Mesothelial cell of epicardium (in vitro differentiated cells): ENCODE measurements around the gene PTGES. TPM values are rescaled to one million over a fixed set of nuclear protein-coding genes. Genes with fewer than 3 reads are reported as not detected.

ENCODE experiments used
- DNase-seq, 2 experiments: peaks; one replicate each; pipeline ENCODE4 v3.0.0; 2021; ENCODE audit warnings: low spot score in 2 of 2; ENCODE audit not compliant: unreplicated experiment in 2 of 2
- H3K27ac Mint-ChIP-seq: 2 replicates; pipeline ENCODE4 v1.8.0; 2021; ENCODE audit warnings: mixed read lengths
- H3K27me3 Mint-ChIP-seq: 2 replicates; pipeline ENCODE4 v1.8.0; 2021; ENCODE audit warnings: low read depth, mixed read lengths
- H3K36me3 Mint-ChIP-seq: 2 replicates; pipeline ENCODE4 v1.8.0; 2021; ENCODE audit warnings: mixed read lengths
- H3K4me1 Mint-ChIP-seq: 2 replicates; pipeline ENCODE4 v1.8.0; 2021; ENCODE audit warnings: mixed read lengths
- H3K4me3 Mint-ChIP-seq: 2 replicates; pipeline ENCODE4 v1.8.0; 2021; ENCODE audit warnings: mild to moderate bottlenecking, moderate library complexity, mixed read lengths
- H3K9me3 Mint-ChIP-seq: 2 replicates; pipeline ENCODE4 v1.8.0; 2021; ENCODE audit warnings: mixed read lengths
- total RNA-seq: library from RNA; stranded (reverse); gene quantifications from 3 replicates; pipeline ENCODE4 v1.2.1, GENCODE V29; 2021
- TF ChIP-seq, protein P1 (sequence below): fragments of 200-600 bp; sonication (generic); IDR thresholded peaks from one replicate; pipeline ENCODE4 v1.5.0; 2021; ENCODE audit warnings: antibody characterized with exemption; ENCODE audit not compliant: unreplicated experiment

Gene PTGES
- total RNA-seq, 1 donor from 2014 or later: 30.1 TPM

DNA sequence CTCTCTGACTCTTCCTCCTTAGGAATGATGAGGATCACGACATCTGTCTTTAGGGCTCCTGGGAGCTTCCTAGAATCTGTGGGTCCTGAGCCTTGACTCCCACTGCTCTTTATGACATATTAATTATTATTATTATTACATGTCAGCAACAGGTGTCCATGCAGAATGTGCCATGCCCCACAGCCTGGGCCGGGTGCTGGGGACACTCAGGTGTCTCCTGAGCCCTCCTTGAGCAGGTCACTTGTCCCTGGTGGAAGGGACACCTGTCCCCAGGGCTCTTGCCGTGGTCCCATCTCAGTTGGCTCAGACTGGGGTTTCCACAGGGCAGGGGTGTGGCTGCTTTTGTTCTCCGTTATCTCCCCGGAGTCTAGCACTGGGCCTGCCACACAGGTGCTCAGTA lies 34.2 kb downstream of the PTGES start:
- TF ChIP-seq, protein P1, sequence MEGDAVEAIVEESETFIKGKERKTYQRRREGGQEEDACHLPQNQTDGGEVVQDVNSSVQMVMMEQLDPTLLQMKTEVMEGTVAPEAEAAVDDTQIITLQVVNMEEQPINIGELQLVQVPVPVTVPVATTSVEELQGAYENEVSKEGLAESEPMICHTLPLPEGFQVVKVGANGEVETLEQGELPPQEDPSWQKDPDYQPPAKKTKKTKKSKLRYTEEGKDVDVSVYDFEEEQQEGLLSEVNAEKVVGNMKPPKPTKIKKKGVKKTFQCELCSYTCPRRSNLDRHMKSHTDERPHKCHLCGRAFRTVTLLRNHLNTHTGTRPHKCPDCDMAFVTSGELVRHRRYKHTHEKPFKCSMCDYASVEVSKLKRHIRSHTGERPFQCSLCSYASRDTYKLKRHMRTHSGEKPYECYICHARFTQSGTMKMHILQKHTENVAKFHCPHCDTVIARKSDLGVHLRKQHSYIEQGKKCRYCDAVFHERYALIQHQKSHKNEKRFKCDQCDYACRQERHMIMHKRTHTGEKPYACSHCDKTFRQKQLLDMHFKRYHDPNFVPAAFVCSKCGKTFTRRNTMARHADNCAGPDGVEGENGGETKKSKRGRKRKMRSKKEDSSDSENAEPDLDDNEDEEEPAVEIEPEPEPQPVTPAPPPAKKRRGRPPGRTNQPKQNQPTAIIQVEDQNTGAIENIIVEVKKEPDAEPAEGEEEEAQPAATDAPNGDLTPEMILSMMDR: no peak

DNA sequence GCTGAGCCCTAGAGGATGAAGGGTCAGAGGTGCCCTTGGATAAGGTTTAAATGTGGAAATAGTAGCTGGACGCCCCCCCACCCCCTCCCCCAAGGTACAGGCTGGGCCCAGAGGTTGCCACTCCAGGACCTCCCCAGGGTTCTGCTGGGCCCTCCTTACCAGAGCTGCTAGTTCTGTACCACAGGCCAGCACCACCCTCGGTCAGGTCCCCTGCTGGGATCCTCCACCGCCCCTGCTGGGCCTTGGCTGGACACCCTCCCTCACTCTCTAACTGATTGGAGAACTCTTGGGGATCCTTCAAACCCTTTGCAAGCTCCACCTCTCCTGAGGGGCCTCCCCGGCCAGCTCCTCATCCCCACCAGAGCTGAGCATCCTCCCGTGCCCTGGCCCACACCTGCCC lies 34.9 kb downstream of the PTGES start:
- Mint-ChIP-seq H3K27ac (no peak overlapping the region), H3K27me3 (peaks cover 3% of the 10 kb centered on the region), H3K36me3 (no peaks in the 10 kb centered on the region), H3K4me3 (no peak overlapping the region), H3K9me3 (no peaks in the 10 kb centered on the region), H3K4me1 (peaks cover 2% of the 10 kb centered on the region)
- TF ChIP-seq, protein P1: no peak
- no peak for DNase-seq

More for the DNA sequence above, 34.2 kb downstream of the PTGES start:
- Mint-ChIP-seq H3K9me3 (no peaks in the 10 kb centered on the region), H3K27ac (no peak overlapping the region), H3K36me3 (no peaks in the 10 kb centered on the region), H3K27me3 (peaks cover 3% of the 10 kb centered on the region), H3K4me1 (no peaks in the 10 kb centered on the region), H3K4me3 (no peak overlapping the region)
- DNase-seq: no peak

DNA sequence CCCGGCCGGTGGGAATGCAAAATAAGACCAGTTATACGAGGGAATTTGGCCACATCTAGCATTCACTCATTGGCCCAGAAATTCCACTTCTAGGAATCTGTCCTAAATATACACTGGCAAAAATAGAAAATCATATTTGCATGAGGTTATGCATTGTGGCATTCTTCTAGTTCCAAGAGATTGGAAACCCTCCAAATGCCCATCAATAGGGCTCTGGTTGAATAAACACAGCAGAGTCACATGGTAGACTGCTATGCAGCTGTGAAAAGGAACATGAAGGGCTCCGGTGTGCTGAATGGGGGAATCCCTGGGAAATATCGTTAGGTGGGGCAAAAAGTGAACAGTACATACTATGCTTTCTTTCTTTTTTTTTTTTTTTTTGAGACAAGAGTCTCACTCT lies 36.8 kb downstream of the PTGES start:
- no peaks in the 10 kb centered on the region for H3K36me3 Mint-ChIP-seq

DNA sequence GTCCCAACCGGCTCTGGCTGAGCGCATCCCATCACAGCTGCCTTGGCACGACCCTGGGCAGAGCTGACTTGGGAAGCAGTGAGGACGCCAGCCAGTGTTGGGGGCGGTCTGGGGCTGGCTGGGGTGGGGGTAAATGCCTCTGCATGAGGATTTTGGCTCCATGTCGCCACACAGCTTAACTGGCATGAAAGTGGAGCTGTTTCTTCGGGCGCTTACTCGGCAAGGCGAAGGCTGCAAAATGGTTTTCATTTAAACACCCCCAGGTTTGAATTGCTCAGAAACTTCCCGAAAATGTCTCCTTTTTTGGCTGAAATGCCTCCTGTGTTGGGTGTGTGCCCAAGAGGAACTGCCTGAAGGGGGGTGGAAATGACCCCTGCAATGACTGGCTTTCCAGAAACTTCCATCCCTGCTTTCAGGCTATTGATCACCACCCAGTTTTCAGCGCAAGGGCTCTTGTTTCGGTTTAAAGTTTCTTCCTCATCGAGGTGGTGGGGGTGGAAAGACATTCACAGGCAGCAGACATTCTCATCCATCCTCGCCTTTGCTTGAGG lies 38.3 kb downstream of the PTGES start:
- TF ChIP-seq, protein P1: no peak
- H3K27ac Mint-ChIP-seq: no peak overlapping the region
- no peaks in the 10 kb centered on the region for H3K9me3 Mint-ChIP-seq
- peaks cover 2% of the 10 kb centered on the region for H3K27me3 Mint-ChIP-seq
- no peak for DNase-seq
- peaks cover 23% of the 10 kb centered on the region for H3K4me1 Mint-ChIP-seq
- no peak overlapping the region for H3K4me3 Mint-ChIP-seq
- H3K36me3 Mint-ChIP-seq: no peaks in the 10 kb centered on the region

More for the DNA sequence above, 36.8 kb downstream of the PTGES start:
- TF ChIP-seq, protein P1: no peak
- Mint-ChIP-seq H3K4me1 (peaks cover 16% of the 10 kb centered on the region), H3K27ac (no peak overlapping the region), H3K27me3 (peaks cover 3% of the 10 kb centered on the region), H3K4me3 (no peak overlapping the region), H3K9me3 (no peaks in the 10 kb centered on the region)
- no peak for DNase-seq

DNA sequence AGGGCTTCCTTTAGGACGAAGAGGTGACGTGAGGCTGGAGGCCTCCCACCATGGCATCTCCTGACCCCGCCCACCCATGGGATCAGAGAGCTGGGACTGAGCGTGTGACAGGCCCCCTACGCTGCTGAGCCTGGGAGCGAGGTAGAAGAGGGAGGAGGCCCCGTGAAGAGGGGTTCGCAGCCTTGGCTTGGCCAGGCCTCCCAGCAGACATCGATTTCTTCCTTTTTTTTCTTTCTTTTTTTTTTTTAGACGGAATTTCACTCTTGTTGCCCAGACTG lies 39.5 kb downstream of the PTGES start:
- Mint-ChIP-seq H3K4me1 (peaks cover 30% of the 10 kb centered on the region), H3K27me3 (no peaks in the 10 kb centered on the region), H3K27ac (peak overlapping the region; percentile 71), H3K4me3 (no peak overlapping the region), H3K36me3 (no peaks in the 10 kb centered on the region), H3K9me3 (no peaks in the 10 kb centered on the region)
- TF ChIP-seq, protein P1: no peak
- no peak for DNase-seq
